ENCODE data around the gene UBD. TPM values are rescaled to one million over a fixed set of nuclear protein-coding genes. Genes with fewer than 3 reads are reported as not detected.

Gene UBD
- total and polyA plus RNA-seq, 12 donors: 0.17 to 2.3 (median 0.77) TPM; not detected in 5

DNA sequence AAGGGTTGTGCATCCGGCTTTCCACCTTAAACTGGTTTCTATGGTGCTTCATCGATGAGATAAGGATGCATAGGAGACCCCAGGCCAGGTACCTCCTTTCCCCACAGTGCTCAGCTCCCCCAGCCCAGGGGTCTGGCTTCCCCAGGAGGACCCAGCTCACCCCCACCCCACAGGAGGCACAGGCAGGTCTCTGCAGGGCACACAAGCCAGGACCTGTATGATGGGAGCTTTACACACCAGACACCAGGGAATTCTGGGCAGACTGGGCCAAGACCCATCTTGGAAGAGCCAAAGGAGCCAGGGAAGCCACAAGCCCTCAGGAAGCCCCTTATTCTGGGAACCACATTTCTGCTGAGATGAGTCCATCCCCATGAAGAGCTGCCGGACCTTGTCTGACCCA is 29.6 kb downstream of the UBD start:
- intact Hi-C loops (cut with DNase I): no loop called here
- H3K4me3 ChIP-seq: no peak overlapping the region
- WGBS, 4 donors: 92 to 100% (median 94%) methylated on average over 1 to 3 of the region's 3 CpGs

DNA sequence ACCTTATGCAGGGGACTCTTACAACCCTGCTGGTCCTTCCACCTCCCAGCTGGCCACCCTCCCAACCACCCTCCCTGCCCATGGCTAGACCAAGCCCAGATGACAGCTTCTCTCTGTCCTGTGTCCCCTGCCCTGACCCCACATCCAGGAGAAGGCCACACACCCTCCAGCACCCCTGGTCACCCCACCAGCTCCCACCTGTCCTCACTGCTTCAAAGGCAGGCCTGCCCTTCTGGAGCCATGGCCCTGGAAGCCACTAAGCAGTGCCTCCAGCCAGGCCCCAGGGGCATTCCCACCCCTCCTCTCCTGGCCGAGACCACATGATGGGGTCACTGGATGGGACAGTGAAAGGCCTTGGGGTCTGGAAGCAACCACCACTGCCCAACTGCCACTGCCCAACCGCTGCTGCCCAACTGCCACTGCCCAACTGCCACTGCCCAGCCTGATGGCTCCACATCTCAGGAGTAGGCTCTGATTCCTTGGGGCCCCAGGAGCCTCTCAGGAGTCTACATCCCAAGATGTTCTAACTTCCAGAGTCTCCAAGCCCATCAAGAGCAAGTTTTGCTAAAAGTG is 30.5 kb downstream of the UBD start:
- Histone ChIP-seq H3K36me3 (replicated peaks in 1 of 2) (no peaks in the 10 kb centered on the region), H3K9me3 (replicated peaks in 1 of 3) (no peaks in the 10 kb centered on the region), H3K4me1 (replicated peaks in 1 of 2) (no peaks in the 10 kb centered on the region), H3K27ac (no peak overlapping the region), H3K4me3 (no peak overlapping the region), H3K27me3 (no peaks in the 10 kb centered on the region)
- no peak for TF ChIP-seq POLR2A (IDR thresholded peaks at IDR 0.05)
- TF ChIP-seq, protein P1, sequence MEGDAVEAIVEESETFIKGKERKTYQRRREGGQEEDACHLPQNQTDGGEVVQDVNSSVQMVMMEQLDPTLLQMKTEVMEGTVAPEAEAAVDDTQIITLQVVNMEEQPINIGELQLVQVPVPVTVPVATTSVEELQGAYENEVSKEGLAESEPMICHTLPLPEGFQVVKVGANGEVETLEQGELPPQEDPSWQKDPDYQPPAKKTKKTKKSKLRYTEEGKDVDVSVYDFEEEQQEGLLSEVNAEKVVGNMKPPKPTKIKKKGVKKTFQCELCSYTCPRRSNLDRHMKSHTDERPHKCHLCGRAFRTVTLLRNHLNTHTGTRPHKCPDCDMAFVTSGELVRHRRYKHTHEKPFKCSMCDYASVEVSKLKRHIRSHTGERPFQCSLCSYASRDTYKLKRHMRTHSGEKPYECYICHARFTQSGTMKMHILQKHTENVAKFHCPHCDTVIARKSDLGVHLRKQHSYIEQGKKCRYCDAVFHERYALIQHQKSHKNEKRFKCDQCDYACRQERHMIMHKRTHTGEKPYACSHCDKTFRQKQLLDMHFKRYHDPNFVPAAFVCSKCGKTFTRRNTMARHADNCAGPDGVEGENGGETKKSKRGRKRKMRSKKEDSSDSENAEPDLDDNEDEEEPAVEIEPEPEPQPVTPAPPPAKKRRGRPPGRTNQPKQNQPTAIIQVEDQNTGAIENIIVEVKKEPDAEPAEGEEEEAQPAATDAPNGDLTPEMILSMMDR (IDR thresholded peaks at IDR 0.05): no peak
- intact Hi-C loops (cut with DNase I): no loop called here
- no peak for DNase-seq
- 80 to 100% (median 86%) methylated on average over 1 to 2 of the region's 2 CpGs for WGBS, 4 donors

More for the DNA sequence above, 29.6 kb downstream of the UBD start:
- no peak overlapping the region for H3K27ac ChIP-seq
- H3K27me3 ChIP-seq: no peaks in the 10 kb centered on the region
- no peaks in the 10 kb centered on the region for H3K36me3 ChIP-seq (replicated peaks in 1 of 2)
- no peak for TF ChIP-seq POLR2A (IDR thresholded peaks at IDR 0.05)
- TF ChIP-seq, protein P1 (IDR thresholded peaks at IDR 0.05): no peak
- no peak for DNase-seq
- no peaks in the 10 kb centered on the region for H3K9me3 ChIP-seq (replicated peaks in 1 of 3)
- no peaks in the 10 kb centered on the region for H3K4me1 ChIP-seq (replicated peaks in 1 of 2)

DNA sequence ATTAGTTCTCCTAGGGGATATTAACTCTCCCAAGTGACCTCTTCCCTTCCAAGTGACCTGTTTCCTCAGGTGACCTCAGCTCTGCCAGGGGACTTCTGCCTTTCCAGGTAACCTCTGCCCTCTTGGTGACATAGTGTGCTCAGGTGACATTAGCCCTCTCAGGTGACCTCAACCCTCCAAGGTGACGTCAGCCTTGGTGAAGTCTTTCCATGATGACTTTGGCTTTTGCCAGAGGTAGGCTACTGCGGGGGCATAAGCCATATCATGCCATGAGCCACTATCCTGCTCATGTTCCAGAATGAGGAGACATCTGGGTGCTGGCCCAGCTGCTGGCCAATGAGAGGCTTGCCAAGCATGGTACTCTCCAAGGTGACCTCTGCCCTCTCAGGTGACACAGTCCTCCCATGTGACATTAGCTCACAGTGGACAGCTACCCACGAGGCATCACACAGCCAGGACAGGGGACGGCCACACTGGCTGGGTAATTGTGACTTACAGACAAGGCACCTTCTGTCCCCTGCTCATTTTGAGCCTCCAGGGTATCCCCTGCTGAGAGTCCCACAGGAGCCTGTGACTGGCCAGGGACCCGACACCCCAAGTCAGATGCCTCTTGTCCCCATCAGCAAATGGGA is 31.1 kb downstream of the UBD start:
- Histone ChIP-seq H3K27ac (no peak overlapping the region), H3K27me3 (no peaks in the 10 kb centered on the region), H3K9me3 (replicated peaks in 1 of 3) (no peaks in the 10 kb centered on the region), H3K4me3 (no peak overlapping the region), H3K36me3 (replicated peaks in 1 of 2) (no peaks in the 10 kb centered on the region), H3K4me1 (replicated peaks in 1 of 2) (no peaks in the 10 kb centered on the region)
- 80 to 96% (median 85%) methylated on average over 3 to 5 of the region's 5 CpGs for WGBS, 4 donors
- no peak for DNase-seq
- intact Hi-C loops (cut with DNase I): no loop called here
- TF ChIP-seq, protein P1 (IDR thresholded peaks at IDR 0.05): no peak
- TF ChIP-seq POLR2A (IDR thresholded peaks at IDR 0.05): no peak

DNA sequence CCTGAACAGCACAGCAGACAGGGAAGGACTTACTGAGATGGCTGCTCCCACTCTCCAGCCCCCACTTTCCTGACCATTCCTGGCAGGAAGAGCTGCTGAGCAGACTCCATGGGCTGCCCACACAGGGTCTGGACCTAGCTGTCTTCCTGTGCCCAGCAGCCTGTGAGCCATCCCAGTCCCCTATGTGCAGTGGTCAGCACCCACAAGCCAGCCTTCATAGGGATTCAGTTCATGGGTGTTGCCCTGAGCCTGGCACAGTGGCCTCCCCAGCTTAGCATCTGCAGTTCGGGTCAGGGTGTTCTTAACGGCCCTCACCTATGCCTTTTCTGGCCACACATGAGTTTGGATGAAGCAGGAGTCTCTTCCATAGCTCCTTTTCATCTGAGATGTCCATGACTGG is 32.0 kb downstream of the UBD start:
- Histone ChIP-seq H3K4me1 (replicated peaks in 1 of 2) (no peaks in the 10 kb centered on the region), H3K9me3 (replicated peaks in 1 of 3) (no peaks in the 10 kb centered on the region), H3K27ac (no peak overlapping the region), H3K36me3 (replicated peaks in 1 of 2) (no peaks in the 10 kb centered on the region), H3K4me3 (no peak overlapping the region), H3K27me3 (no peaks in the 10 kb centered on the region)
- 70 to 85% (median 80%) methylated on average over 2 of the region's 2 CpGs for WGBS, 4 donors
- no peak for TF ChIP-seq POLR2A (IDR thresholded peaks at IDR 0.05)
- TF ChIP-seq, protein P1 (IDR thresholded peaks at IDR 0.05): no peak
- intact Hi-C loops (cut with DNase I): no loop called here
- no peak for DNase-seq
